ENCODE data around the gene SLF2. TPM values are rescaled to one million over a fixed set of nuclear protein-coding genes. Genes with fewer than 3 reads are reported as not detected.
A peak's percentile ranks its signal among the peaks of the same experiment; 100 is the strongest.

SLF2 gene
- total and polyA plus RNA-seq, 10 donors: 11.5 to 90.9 (median 46.8) TPM

- Histone ChIP-seq H3K4me3 (no peak overlapping the region), H3K9me3 (no peaks in the 10 kb centered on the region), H3K27ac (no peak overlapping the region), H3K27me3 (replicated peaks in 1 of 7) (peaks cover 0 to 20% (median 0%) of the 10 kb centered on the region in 7 donors), H3K4me1 (peaks cover 0 to 5% (median 0%) of the 10 kb centered on the region in 6 donors), H3K36me3 (no peaks in the 10 kb centered on the region)
- no peak for TF ChIP-seq POLR2AphosphoS5 (IDR thresholded peaks at IDR 0.05)
- TF ChIP-seq POLR2A (IDR thresholded peaks at IDR 0.05): no peak
- TF ChIP-seq CTCF (IDR thresholded peaks at IDR 0.05 in 8 of 11, conservative IDR thresholded peaks at IDR 0.05 in 3 of 11): no peak
- intact Hi-C loops (cut with DNase I; ENCODE audit: low total_unique reads): no loop called here
- no peak for DNase-seq
- WGBS, 5 donors: 90 to 96% (median 93%) methylated on average over 7 of the region's 7 CpGs
Observed at GRCh38 chr10:100902622-100903021, 10.1 kb upstream of the SLF2 start.

- H3K27ac ChIP-seq: no peak overlapping the region
- TF ChIP-seq POLR2AphosphoS5 (IDR thresholded peaks at IDR 0.05) (no peak), CTCF (IDR thresholded peaks at IDR 0.05 in 8 of 11, conservative IDR thresholded peaks at IDR 0.05 in 3 of 11) (no peak), POLR2A (IDR thresholded peaks at IDR 0.05) (no peak)
- no peaks in the 10 kb centered on the region for H3K36me3 ChIP-seq
- no peak overlapping the region for H3K4me3 ChIP-seq
- 71 to 87% (median 78%) methylated on average over 2 of the region's 2 CpGs for WGBS, 5 donors
- H3K9me3 ChIP-seq: no peaks in the 10 kb centered on the region
- peaks cover 0 to 13% (median 0%) of the 10 kb centered on the region in 6 donors for H3K4me1 ChIP-seq
- intact Hi-C loops (cut with DNase I; ENCODE audit: low total_unique reads): no loop called here
- no peak for DNase-seq
- H3K27me3 ChIP-seq (replicated peaks in 1 of 7): peaks cover 0 to 17% (median 0%) of the 10 kb centered on the region in 7 donors
Observed at GRCh38 chr10:100904917-100905316, 7.8 kb upstream of the SLF2 start.

- TF ChIP-seq CTCF (IDR thresholded peaks at IDR 0.05 in 8 of 11, conservative IDR thresholded peaks at IDR 0.05 in 3 of 11) (no peak), POLR2AphosphoS5 (IDR thresholded peaks at IDR 0.05) (no peak), POLR2A (IDR thresholded peaks at IDR 0.05) (no peak)
- WGBS, 5 donors: 14 to 46% (median 20%) methylated on average over 1 of the region's 1 CpG
- Histone ChIP-seq H3K36me3 (no peaks in the 10 kb centered on the region), H3K4me3 (no peak overlapping the region), H3K27me3 (replicated peaks in 1 of 7) (peaks cover 0 to 5% (median 0%) of the 10 kb centered on the region in 7 donors), H3K9me3 (no peaks in the 10 kb centered on the region), H3K4me1 (peaks cover 0 to 34% (median 14%) of the 10 kb centered on the region in 6 donors), H3K27ac (peak overlapping the region in 1 of 8 donors; percentile 97)
- intact Hi-C loops (cut with DNase I; ENCODE audit: low total_unique reads): no loop called here
- no peak for DNase-seq
Observed at GRCh38 chr10:100907175-100907574, 5.6 kb upstream of the SLF2 start.

GRCh38 chr10:100907773-100908363, 4.9 kb upstream of the SLF2 start:
- Histone ChIP-seq H3K27ac (peak overlapping the region in 5 of 8 donors; percentile 37 to 98 (median 95)), H3K4me1 (peaks cover 0 to 38% (median 15%) of the 10 kb centered on the region in 6 donors), H3K27me3 (replicated peaks in 1 of 7) (no peaks in the 10 kb centered on the region), H3K4me3 (no peak overlapping the region), H3K9me3 (no peaks in the 10 kb centered on the region), H3K36me3 (no peaks in the 10 kb centered on the region)
- intact Hi-C loops (cut with DNase I; ENCODE audit: low total_unique reads): no loop called here
- TF ChIP-seq POLR2A (IDR thresholded peaks at IDR 0.05): no peak
- no peak for TF ChIP-seq POLR2AphosphoS5 (IDR thresholded peaks at IDR 0.05)
- TF ChIP-seq CTCF (IDR thresholded peaks at IDR 0.05 in 8 of 11, conservative IDR thresholded peaks at IDR 0.05 in 3 of 11): no peak
- 69 to 86% (median 84%) methylated on average over 4 of the region's 4 CpGs for WGBS, 5 donors
- no peak for DNase-seq
